Stimulated activated CD8-positive, alpha-beta memory T cell treated with anti-CD3 and anti-CD28 coated beads, Interleukin-15, amount 100 ng/mL, for 4 hours (primary cell): Measurements from ENCODE around the gene SET.

Source experiments
- DNase-seq, 2 donors: peaks; one replicate each; pipeline ENCODE4 v3.0.0-alpha.2; 2020; ENCODE audit warnings: low read depth in 2 of 2

SET gene

GRCh38 chr9:128729302-128729701 lies 40.3 kb downstream of the SET start:
- no peak for DNase-seq

GRCh38 chr9:128729766-128730517 lies 40.9 kb downstream of the SET start:
- DNase-seq: no peak

- DNase-seq: no peak
Observed at GRCh38 chr9:128731093-128731492, 42.1 kb downstream of the SET start.

- no peak for DNase-seq
Observed at GRCh38 chr9:128731691-128732090, 42.7 kb downstream of the SET start.

- DNase-seq: no peak
Observed at GRCh38 chr9:128732576-128732975, 43.6 kb downstream of the SET start.

- no peak for DNase-seq
Observed at GRCh38 chr9:128733256-128733655, 44.2 kb downstream of the SET start.

GRCh38 chr9:128735373-128735772 lies 46.4 kb downstream of the SET start:
- DNase-seq: no peak

GRCh38 chr9:128742401-128742800 lies 53.4 kb downstream of the SET start:
- no peak for DNase-seq

- DNase-seq: no peak
Observed at GRCh38 chr9:128743421-128743820, 54.4 kb downstream of the SET start.
